AG09319 (cell line): ENCODE measurements around the gene NDE1.
"Not testable (repeated sequence)": the region's sequence is repeated elsewhere in the genome, so short reads cannot be mapped to it uniquely, and the experiment has no call there.

Experiments
- DNase-seq: peaks from one replicate; pipeline ENCODE4 v3.0.0-alpha.2; 2010; ENCODE audit warnings: low read depth; ENCODE audit errors: extremely low read depth
- CTCF ChIP-seq: IDR thresholded peaks from 2 replicates; pipeline ENCODE4 v1.5.1; 2011; ENCODE audit warnings: low read depth, mild to moderate bottlenecking, inconsistent platforms, low read length, moderate library complexity

Gene NDE1

GRCh38 chr16:15650019-15650697 lies at the start of gene NDE1:
Gene NDE1, plus strand, starts transcription at chr16:15650245. Its CDS starts 14,534 bp downstream, at chr16:15664779.
- TF ChIP-seq CTCF, result no peak
- peak; percentile 61 for DNase-seq

- no peak for TF ChIP-seq CTCF
- DNase-seq, result no peak
These were observed 48.7 kb upstream of the NDE1 start for GRCh38 chr16:15601212-15601879.

DNA sequence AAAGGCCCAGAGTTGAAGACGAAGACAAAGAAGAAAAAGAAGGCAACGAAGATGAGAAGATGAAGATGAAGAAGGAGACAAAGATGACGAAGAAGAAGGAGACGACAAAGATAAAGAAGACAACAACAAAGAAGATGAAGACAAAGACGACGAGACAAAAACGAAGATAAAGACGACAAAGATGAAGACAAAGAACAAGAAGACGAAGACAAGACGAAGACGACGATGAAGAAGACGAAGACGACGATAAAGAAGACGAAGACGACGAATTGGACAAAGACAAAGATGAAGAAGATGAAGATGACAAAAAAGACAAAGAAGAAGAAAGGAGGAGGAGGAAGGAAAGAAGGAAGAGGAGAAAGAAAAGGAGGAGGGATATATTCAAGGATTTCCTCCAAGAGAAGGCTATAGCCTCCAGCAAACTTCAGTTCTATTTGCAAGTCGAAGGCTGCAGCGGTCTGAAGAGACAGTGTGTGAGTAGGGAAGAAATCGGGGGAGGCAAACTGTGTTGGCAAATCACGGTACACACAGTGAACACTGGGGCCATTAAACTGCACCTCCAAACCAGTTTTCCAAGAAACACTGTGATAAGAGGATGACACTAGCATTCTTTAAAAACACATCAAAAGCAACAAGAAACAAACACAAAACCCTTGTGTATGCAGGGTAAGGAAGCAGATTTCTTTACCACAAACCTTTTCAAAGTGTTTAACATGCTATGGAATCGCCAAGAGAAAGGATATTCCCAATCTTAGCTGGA lies 47.6 kb upstream of the NDE1 start:
- no peak for TF ChIP-seq CTCF
- DNase-seq, result no peak

DNA sequence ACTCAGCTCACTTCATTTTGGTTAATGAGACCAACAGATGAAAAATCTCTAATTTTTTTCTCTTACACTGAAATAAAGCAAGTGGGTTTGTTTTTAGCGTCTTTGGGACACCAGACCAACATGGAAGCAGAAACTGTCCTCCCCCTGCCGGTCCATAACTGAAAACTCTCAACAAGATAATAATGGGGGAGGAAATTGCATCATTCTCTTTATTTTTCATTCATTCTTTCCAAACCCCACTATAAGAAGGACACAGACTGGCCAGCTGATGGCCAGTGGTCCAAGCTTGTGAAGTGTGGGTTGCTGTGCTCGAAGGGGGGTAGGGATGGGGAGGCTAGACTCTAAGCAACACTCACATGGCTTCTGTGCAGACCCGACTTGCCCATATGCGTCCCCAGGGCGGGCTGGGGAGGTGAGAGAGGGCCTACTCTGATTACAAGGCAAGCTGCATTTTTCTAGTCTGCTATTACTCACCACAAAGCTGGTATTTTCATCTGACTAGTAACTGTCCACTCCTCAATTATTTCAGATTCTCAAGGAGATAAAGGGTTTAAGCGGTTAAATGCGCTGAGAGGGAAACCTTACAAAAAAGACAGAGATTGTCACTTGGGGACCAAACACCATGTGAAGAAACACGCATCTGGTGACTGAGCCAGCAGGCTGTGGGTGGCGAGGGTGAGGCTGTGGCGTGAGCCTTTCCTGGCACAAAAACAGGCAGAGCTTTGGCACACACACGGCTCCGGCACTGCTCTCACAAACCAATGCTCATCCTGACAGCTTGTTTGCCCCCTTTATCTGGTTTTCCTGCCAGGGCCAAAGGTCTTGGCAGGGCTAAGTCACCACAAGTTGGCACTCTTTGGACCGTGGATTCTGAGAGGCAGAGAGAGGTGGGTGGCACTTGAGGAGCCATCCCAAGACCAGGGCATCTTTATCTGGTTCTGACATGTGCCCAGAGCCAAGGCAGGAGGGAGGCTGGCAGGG lies 45.3 kb upstream of the NDE1 start:
- TF ChIP-seq CTCF, result no peak

GRCh38 chr16:15605839-15606517 lies 44.1 kb upstream of the NDE1 start:
- DNase-seq, result no peak
- no peak for TF ChIP-seq CTCF

More for the DNA sequence above, 45.3 kb upstream of the NDE1 start:
- DNase-seq, result no peak

DNA sequence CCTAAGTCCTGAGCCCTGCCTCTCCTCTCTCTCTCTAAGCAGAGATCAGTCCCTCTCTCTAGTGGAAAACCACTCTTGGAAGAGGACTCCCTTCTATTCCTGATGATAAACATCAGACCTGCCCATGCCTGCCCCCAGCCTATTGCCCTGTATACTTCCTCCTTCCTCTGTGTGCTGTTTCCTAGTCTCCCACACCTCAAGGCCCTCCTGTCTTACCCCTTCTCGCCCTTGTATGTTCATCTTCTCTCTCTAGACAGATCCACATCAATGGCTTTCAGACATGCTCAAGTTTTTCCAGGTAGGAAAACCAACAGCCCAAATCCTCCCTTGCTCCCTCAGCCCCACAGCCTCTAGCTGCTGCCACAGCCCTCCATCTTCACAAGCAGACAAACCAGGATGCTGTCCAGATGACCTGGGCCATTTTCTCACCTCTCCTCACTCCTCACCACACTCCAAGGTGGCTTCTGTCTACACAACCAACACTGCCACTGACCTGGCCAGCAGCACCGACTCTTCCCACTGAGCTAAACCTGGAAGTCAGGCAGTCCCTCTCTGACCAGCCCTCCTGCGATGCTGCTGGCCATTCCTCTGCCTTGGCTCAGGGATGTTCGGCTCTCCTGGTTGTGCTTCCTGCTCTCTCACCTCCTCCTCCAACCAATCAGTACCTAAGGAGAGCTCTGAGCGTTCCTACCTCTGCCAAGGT lies 43.4 kb upstream of the NDE1 start:
- no peak for TF ChIP-seq CTCF
- DNase-seq, result no peak

DNA sequence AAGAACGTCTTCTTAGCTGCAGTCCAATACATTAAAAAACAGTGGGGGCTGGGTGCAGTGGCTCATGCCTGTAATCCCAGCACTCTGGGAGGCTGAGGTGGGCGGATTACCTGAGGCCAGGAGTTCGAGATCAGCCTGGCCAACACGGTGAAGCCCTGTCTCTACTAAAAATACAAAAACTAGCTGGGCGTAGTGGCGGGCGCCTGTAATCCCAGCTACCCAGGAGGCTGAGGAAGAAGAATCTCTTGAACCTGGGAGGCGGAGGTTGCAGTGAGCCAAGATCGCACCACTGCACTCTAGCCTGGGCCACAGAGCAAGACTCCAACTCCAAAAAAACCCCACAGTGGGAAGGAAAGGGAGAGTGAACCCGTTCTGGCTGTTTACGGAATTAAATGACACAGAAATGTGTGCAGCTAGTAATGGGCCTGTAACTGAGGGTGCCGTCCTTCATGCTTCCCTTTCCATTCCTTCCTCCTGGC lies 42.8 kb upstream of the NDE1 start:
- not testable (repeated sequence) for DNase-seq
